HG03442 (cell line): ENCODE measurements around the gene HYOU1.
"Not testable (repeated sequence)": the region's sequence is repeated elsewhere in the genome, so short reads cannot be mapped to it uniquely, and the experiment has no call there.

Source experiments
- ATAC-seq: cut with Tn5 transposase; IDR thresholded peaks from one replicate; pipeline ENCODE4 v1.9.1; 2021; ENCODE audit warnings: mild to moderate bottlenecking, moderate library complexity; ENCODE audit not compliant: unreplicated experiment

The HYOU1 gene

DNA sequence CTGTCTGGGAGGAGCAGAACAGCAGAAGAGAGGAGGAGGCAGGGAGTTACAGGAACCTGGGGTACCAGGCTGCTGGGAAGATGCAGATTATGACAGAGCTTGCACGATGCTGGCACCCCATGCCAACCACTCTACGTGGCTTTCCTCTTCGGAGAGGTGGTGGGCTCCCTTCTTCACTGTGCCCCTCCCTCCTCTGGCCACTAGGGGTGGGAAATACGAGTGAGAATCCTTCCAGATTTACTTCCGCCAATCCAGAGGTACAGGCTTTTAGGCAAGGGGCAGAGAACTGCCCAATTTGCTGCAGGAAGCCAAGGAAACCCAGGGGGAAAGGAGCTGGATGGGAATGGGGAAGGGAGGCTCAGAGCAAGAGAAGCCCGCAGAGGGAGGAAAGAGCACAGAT lies 12.3 kb downstream of the HYOU1 start:
- ATAC-seq, result no peak

- no peak for ATAC-seq
Observed at GRCh38 chr11:119042927-119043326, 14.1 kb downstream of the HYOU1 start.

GRCh38 chr11:119041821-119042514 lies 15.0 kb downstream of the HYOU1 start:
- no peak for ATAC-seq

DNA sequence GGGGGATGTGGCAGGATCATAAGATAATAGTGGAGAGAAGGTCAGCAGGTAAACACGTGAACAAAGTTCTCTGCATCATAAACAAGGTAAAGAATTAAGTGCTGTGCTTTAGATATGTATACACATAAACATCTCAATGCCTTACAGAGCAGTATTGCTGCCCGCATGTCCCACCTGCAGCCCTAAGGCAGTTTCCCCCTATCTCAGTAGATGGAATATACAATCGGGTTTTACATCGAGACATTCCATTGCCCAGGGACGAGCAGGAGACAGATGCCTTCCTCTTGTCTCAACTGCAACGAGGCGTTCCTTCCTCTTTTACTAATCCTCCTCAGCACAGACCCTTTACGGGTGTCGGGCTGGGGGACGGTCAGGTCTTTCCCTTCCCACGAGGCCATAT lies 17.5 kb downstream of the HYOU1 start:
- not testable (repeated sequence) for ATAC-seq

DNA sequence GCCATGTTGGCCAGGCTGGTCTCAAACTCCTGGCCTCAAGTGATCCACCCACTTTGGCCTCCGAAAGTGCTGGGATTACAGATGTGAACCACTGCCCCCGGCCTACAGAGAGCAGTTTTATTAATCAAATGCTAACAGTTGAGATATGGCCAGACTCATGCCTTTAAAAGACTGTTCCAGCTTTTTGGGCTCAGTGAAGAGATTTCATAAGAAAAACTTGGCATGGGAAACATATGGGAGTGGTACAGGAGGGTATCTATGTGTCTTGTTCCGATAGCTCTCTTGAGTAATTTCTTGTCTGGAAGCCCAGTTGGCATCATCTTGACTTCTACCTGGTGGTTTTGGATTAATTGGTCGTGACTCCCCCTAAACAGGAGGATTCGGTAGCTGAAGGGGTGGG lies 18.1 kb downstream of the HYOU1 start:
- ATAC-seq, result no peak

DNA sequence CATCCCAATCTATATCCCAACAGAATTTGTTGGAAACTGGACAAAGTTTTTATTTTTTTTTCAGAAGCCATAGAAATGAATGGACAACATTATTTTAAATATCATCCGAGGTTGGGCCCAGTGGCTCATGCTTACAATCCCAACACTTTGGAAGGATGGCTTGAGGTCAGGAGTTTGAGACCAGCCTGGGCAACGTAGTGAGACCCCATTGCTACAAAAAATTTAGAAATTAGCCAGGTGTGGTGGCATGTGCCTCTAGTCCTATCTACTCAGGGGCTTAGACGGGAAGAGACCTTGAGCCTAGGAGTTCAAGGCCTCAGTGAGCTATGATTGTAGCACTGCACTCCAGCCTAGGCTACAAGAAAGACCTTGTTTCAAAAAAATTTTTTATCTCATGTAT lies 22.2 kb downstream of the HYOU1 start:
- ATAC-seq, result no peak

DNA sequence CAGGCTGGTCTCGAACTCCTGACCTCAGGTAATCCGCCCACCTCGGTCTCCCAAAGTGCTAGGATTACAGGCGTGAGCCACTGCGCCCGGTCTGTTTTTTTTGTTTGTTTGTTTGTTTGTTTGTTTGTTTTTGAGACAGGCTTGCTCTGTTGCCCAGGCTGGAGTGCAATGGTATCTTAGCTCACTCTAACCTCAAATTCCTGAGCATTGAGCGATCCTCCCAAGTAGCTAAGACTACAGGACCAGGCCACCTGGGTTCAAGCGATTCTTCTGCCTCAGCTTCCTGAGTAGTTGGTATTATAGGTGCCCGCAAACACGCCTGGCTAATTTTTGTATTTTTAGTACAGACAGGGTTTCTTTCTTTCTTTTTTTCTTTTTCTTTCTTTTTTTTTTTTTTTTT lies 23.6 kb downstream of the HYOU1 start:
- not testable (repeated sequence) for ATAC-seq

GRCh38 chr11:119031912-119032280 lies 25.1 kb downstream of the HYOU1 start:
- ATAC-seq, result no peak

GRCh38 chr11:119030329-119031047 lies 26.5 kb downstream of the HYOU1 start, which contains the start of gene SLC37A4:
Gene SLC37A4, minus strand, starts transcription at chr11:119030877.
- peak; percentile 90 for ATAC-seq

DNA sequence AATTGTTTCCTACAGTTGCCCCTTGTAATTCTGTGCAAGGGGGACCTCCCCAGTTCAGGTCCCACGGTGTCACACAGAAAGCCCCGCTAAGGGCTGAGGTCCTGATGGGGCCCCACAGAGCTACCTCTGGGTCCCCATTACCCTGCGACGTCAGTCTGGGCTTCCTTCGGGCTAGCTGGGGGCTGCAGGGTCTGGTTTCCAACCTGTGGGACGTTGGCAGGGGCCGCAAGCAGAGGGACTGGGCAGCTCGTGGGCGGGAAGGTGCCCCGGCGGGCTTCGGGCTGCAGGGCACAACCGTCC lies 27.0 kb downstream of the HYOU1 start:
- peak; percentile 7 for ATAC-seq

DNA sequence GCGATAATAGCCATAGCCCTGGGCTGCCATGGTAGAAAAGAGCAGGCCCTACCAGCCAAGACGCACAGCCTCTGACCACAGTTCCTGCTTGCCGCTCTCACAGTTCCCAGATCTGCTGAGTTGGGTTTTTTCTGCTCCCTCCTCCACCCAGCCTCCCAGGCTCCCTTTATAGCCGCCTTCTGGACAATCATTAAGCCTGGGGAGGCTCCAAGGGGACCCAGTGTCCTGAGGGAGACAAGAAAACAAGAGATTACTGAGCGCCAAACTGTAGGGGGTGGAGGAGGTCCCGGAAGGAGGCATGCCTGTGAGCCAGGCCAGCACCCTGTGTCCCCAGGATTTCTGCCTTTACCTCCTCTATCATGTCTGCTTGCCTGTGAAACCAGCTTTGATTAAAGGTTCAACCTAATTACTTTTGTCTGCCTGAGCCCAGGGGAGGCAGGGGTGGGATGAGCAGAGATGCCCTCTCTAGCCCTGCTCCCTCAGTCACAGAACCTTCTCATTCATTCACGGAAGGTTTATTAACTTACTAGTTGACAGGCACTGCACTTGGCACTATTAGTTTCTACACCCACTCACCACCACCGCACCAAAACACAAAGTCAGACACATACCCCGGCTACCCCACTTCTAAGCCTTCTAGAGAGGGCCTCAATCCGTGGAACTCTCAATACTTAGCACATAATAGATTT lies 27.5 kb downstream of the HYOU1 start:
- peak; percentile 1 for ATAC-seq

- ATAC-seq, result no peak
Observed at GRCh38 chr11:119029069-119029339, 28.0 kb downstream of the HYOU1 start.

DNA sequence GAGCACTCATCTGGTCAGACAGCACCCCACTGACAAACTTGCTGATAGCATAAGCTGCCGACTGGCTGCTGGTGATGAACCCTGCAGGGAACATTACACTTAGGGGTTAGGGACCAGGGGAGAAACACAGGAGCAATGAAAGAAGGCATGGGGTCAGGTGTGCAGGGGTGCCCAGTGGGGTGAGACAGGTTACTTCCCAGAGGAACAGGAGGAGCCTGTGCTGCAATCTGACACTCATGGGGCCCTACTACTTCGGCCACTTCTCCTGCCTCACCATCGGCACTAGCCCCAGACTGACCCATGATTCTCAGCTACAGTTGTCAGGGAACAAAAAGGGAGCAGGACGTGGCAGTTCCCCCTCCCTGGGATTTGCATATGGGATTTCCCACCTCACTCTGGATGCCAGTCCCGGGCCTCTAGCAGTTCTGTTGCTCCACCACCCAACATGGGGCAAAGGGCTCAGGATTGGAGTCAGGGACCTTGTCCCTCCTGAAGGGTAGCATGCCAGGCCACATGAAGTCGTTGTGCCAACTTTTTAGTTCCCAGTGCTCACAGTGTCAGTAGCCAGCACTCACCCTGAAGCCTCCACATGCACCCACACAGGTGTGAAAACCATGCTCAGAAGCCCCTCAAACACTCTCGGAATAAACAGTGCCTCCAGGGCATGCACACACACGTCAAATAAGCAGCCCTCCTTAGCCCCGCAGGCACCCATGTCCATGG lies 28.5 kb downstream of the HYOU1 start:
- ATAC-seq, result no peak

GRCh38 chr11:119027561-119028345 lies 29.3 kb downstream of the HYOU1 start:
- ATAC-seq, result no peak

DNA sequence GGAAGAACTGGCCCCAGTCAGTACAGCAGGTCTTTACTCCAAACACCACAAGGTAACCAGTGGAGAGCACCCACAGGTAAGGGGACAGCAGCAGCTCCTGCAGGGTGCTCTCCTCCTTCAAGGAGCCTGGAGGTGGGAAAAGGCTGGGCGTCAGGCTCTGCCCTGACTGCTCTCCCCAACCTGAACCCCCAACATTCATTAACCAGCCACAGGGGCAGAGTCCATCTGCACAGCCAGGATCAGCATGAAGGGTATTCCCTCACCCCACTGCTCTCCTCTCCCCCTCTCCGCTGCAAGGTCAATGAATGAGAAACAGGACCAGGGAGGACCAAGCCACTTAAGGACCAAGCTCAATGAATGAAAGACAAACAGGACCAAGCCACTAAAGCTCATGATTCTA lies 30.0 kb downstream of the HYOU1 start:
- no peak for ATAC-seq

- no peak for ATAC-seq
Observed at GRCh38 chr11:119025978-119026766, 30.8 kb downstream of the HYOU1 start.

GRCh38 chr11:119025541-119025940 lies 31.5 kb downstream of the HYOU1 start:
- ATAC-seq, result no peak

DNA sequence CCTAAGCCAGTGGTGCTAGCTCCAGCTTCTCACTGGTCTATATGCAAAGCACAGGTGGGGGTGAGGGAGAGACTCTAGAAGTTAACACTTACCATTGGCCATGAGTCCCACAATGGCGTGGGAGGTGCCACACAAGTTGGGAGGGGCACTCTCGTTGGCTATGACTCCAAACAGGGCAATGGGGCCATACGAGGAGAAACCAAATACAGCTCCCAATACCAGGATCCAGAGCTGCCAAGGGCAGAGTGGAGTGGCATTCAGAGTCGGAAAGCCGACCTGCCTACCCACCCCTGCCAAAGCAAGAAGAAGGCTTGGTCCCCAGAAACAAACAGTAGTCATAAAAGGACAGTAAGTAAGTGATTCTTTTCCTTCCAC lies 31.9 kb downstream of the HYOU1 start:
- ATAC-seq, result no peak

GRCh38 chr11:119024430-119025098 lies 32.4 kb downstream of the HYOU1 start:
- ATAC-seq, result no peak

- ATAC-seq, result no peak
Observed at GRCh38 chr11:119023741-119024140, 33.3 kb downstream of the HYOU1 start.
